Smooth muscle cell (in vitro differentiated cells): ENCODE results near the gene ZBTB26. TPM values are rescaled to one million over a fixed set of nuclear protein-coding genes. Genes with fewer than 3 reads are reported as not detected.

Experiments
- DNase-seq: peaks from one replicate; lab custom pipeline; 2025; ENCODE audit not compliant: unreplicated experiment; lab: John Stamatoyannopoulos, UW
- H2AFZ ChIP-seq: fragments of 200-600 bp; sonication (generic); 2 replicates; pipeline ENCODE4 v1.6.0; 2016; ENCODE audit warnings: antibody characterized with exemption, low read depth, mild to moderate bottlenecking
- H3F3A ChIP-seq: fragments of 200-600 bp; sonication (generic); 2 replicates; pipeline ENCODE4 v1.6.0; 2017; ENCODE audit warnings: antibody characterized with exemption, low read depth
- H3K27ac ChIP-seq: fragments of 200-600 bp; sonication (generic); 2 replicates; pipeline ENCODE4 v1.5.1; 2016; ENCODE audit warnings: low read depth, mild to moderate bottlenecking
- H3K27me3 ChIP-seq: fragments of 200-600 bp; sonication (generic); 2 replicates; pipeline ENCODE4 v1.6.1; 2016; ENCODE audit warnings: low read depth, mild to moderate bottlenecking
- H3K36me3 ChIP-seq: fragments of 200-600 bp; sonication (generic); 2 replicates; pipeline ENCODE4 v1.5.1; 2016; ENCODE audit warnings: low read depth
- H3K4me1 ChIP-seq: fragments of 200-600 bp; sonication (generic); 2 replicates; pipeline ENCODE4 v1.5.1; 2016; ENCODE audit warnings: low read depth
- H3K4me2 ChIP-seq: fragments of 200-600 bp; sonication (generic); 2 replicates; pipeline ENCODE4 v1.6.0; 2016; ENCODE audit warnings: mild to moderate bottlenecking
- H3K4me3 ChIP-seq: fragments of 200-600 bp; sonication (generic); 2 replicates; pipeline ENCODE4 v1.5.1; 2016; ENCODE audit warnings: mild to moderate bottlenecking
- H3K79me2 ChIP-seq: fragments of 200-600 bp; sonication (generic); 2 replicates; pipeline ENCODE4 v1.6.0; 2016; ENCODE audit warnings: low read depth, mild to moderate bottlenecking
- H3K9ac ChIP-seq: fragments of 200-600 bp; sonication (generic); 2 replicates; pipeline ENCODE4 v1.6.0; 2016; ENCODE audit warnings: low read depth
- H3K9me3 ChIP-seq: fragments of 200-600 bp; sonication (generic); replicated peaks from 2 replicates; pipeline ENCODE4 v1.5.1; 2016; ENCODE audit warnings: low read depth
- H4K20me1 ChIP-seq: fragments of 200-600 bp; sonication (generic); 2 replicates; pipeline ENCODE4 v1.6.0; 2016; ENCODE audit warnings: low read depth
- WGBS: methylation state at CpG from one replicate; pipeline ENCODE4 v1.1.7; 2016; ENCODE audit warnings: low lambda C conversion rate; 5-methylcytosine and 5-hydroxymethylcytosine counted together
- polyA plus RNA-seq: library from polyadenylated mRNA; unstranded; fragments of >200 nt; fragmentation: Nextera tagmentation; extraction: Ambion mirVana; gene quantifications from 2 replicates; pipeline ENCODE4 v1.2.1, GENCODE V29; 2016
- total RNA-seq: library from RNA; depleted of rRNA; stranded (reverse); fragments of >200 nt; gene quantifications from 2 replicates; pipeline ENCODE4 v1.2.3, GENCODE V29; 2014
- TF ChIP-seq, protein P1 (sequence below): fragments of 200-600 bp; sonication (generic); IDR thresholded peaks from 2 replicates; pipeline ENCODE4 v1.5.1; 2017; ENCODE audit warnings: borderline replicate concordance, mild to moderate bottlenecking, antibody characterized with exemption; ENCODE audit not compliant: insufficient read depth, poor library complexity, severe bottlenecking

ZBTB26 gene, protein sequence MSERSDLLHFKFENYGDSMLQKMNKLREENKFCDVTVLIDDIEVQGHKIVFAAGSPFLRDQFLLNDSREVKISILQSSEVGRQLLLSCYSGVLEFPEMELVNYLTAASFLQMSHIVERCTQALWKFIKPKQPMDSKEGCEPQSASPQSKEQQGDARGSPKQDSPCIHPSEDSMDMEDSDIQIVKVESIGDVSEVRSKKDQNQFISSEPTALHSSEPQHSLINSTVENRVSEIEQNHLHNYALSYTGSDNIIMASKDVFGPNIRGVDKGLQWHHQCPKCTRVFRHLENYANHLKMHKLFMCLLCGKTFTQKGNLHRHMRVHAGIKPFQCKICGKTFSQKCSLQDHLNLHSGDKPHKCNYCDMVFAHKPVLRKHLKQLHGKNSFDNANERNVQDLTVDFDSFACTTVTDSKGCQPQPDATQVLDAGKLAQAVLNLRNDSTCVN
- total RNA-seq (4.0 and 5.3 TPM in 2 replicates), polyA plus RNA-seq (0.74 and 1.5 TPM in 2 replicates)

GRCh38 chr9:122931226-122932121 is at the start of gene ZBTB26:
ZBTB26 (minus strand) TSS chr9:122931512; CDS start chr9:122919934, 11,578 bp downstream.
- DNase-seq = peak; percentile 78
- H3K79me2 ChIP-seq = peaks cover 91% of the 10 kb centered on the region
- peaks cover 19% of the 10 kb centered on the region for H3K4me1 ChIP-seq
- H3F3A ChIP-seq = no peaks in the 10 kb centered on the region
- peak within 1 kb of the TSS; percentile 69 for H3K27ac ChIP-seq
- TF ChIP-seq, protein P1, sequence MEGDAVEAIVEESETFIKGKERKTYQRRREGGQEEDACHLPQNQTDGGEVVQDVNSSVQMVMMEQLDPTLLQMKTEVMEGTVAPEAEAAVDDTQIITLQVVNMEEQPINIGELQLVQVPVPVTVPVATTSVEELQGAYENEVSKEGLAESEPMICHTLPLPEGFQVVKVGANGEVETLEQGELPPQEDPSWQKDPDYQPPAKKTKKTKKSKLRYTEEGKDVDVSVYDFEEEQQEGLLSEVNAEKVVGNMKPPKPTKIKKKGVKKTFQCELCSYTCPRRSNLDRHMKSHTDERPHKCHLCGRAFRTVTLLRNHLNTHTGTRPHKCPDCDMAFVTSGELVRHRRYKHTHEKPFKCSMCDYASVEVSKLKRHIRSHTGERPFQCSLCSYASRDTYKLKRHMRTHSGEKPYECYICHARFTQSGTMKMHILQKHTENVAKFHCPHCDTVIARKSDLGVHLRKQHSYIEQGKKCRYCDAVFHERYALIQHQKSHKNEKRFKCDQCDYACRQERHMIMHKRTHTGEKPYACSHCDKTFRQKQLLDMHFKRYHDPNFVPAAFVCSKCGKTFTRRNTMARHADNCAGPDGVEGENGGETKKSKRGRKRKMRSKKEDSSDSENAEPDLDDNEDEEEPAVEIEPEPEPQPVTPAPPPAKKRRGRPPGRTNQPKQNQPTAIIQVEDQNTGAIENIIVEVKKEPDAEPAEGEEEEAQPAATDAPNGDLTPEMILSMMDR = no peak
- H3K36me3 ChIP-seq = no peaks in the 10 kb centered on the region
- H2AFZ ChIP-seq = peak within 1 kb of the TSS; percentile 95
- peak within 1 kb of the TSS; percentile 97 for H3K4me2 ChIP-seq
- peak within 1 kb of the TSS; percentile 95 for H3K4me3 ChIP-seq
- no peaks in the 10 kb centered on the region for H3K27me3 ChIP-seq
- peak within 1 kb of the TSS; percentile 89 for H3K9ac ChIP-seq
- under 1% methylated on average over 48 of the region's 51 CpGs for WGBS
- H3K9me3 ChIP-seq = no peaks in the 10 kb centered on the region
- peaks cover 6% of the 10 kb centered on the region for H4K20me1 ChIP-seq

- Histone ChIP-seq H3K27ac (no peak overlapping the region), H2AFZ (no peak overlapping the region), H4K20me1 (peaks cover 36% of the 10 kb centered on the region), H3K79me2 (peaks cover 47% of the 10 kb centered on the region), H3K4me3 (no peak overlapping the region), H3F3A (no peaks in the 10 kb centered on the region), H3K36me3 (no peaks in the 10 kb centered on the region), H3K9me3 (no peaks in the 10 kb centered on the region), H3K4me1 (no peaks in the 10 kb centered on the region), H3K9ac (no peak overlapping the region), H3K4me2 (no peak overlapping the region), H3K27me3 (no peaks in the 10 kb centered on the region)
- TF ChIP-seq, protein P1 = no peak
- 48% methylated on average over 2 of the region's 2 CpGs for WGBS
- DNase-seq = no peak
Measured at GRCh38 chr9:122978601-122979000, 47.3 kb upstream of the ZBTB26 start.

GRCh38 chr9:122975196-122975595 is 43.9 kb upstream of the ZBTB26 start:
- H3K9ac ChIP-seq = no peak overlapping the region
- peaks cover 26% of the 10 kb centered on the region for H4K20me1 ChIP-seq
- peaks cover 42% of the 10 kb centered on the region for H3K79me2 ChIP-seq
- no peaks in the 10 kb centered on the region for H3F3A ChIP-seq
- no peak overlapping the region for H2AFZ ChIP-seq
- WGBS = 99% methylated on average over 2 of the region's 2 CpGs
- H3K36me3 ChIP-seq = peaks cover 7% of the 10 kb centered on the region
- no peak overlapping the region for H3K4me3 ChIP-seq
- no peak overlapping the region for H3K27ac ChIP-seq
- H3K4me2 ChIP-seq = no peak overlapping the region
- no peaks in the 10 kb centered on the region for H3K4me1 ChIP-seq
- no peaks in the 10 kb centered on the region for H3K27me3 ChIP-seq
- DNase-seq = no peak
- TF ChIP-seq, protein P1 = no peak
- no peaks in the 10 kb centered on the region for H3K9me3 ChIP-seq
